C4-2B (cell line): ENCODE measurements around the gene SETX.

ENCODE experiments used
- H3K27ac ChIP-seq: fragments of 450-650 bp; 2 replicates; pipeline ENCODE4 v1.5.1; 2017
- CTCF ChIP-seq: fragments of 450-650 bp; conservative IDR thresholded peaks from 2 replicates; pipeline ENCODE4 v1.5.1; 2017; ENCODE audit warnings: mild to moderate bottlenecking
- ZFX ChIP-seq: fragments of 450-650 bp; IDR thresholded peaks from 2 replicates; pipeline ENCODE4 v1.6.1; 2017

SETX gene

GRCh38 chr9:132350861-132351315, 3.9 kb downstream of the SETX start:
- TF ChIP-seq ZFX (no peak), CTCF (no peak)
- H3K27ac ChIP-seq: no peak overlapping the region

GRCh38 chr9:132348676-132349075, 6.1 kb downstream of the SETX start:
- no peak for TF ChIP-seq CTCF
- no peak for TF ChIP-seq ZFX
- H3K27ac ChIP-seq: no peak overlapping the region

GRCh38 chr9:132346177-132346576, 8.6 kb downstream of the SETX start:
- H3K27ac ChIP-seq: no peak overlapping the region
- TF ChIP-seq ZFX: no peak
- TF ChIP-seq CTCF: no peak

GRCh38 chr9:132341177-132341840, 13.5 kb downstream of the SETX start:
- TF ChIP-seq CTCF (no peak), ZFX (no peak)
- no peak overlapping the region for H3K27ac ChIP-seq

- no peak for TF ChIP-seq ZFX
- no peak for TF ChIP-seq CTCF
- no peak overlapping the region for H3K27ac ChIP-seq
These were observed 20.4 kb downstream of the SETX start for GRCh38 chr9:132334364-132334763.

GRCh38 chr9:132333556-132333955, 21.2 kb downstream of the SETX start:
- no peak for TF ChIP-seq ZFX
- no peak for TF ChIP-seq CTCF

GRCh38 chr9:132328580-132328979, 26.2 kb downstream of the SETX start:
- H3K27ac ChIP-seq: no peak overlapping the region
- TF ChIP-seq CTCF (no peak), ZFX (no peak)

More at GRCh38 chr9:132333556-132333955, 21.2 kb downstream of the SETX start:
- no peak overlapping the region for H3K27ac ChIP-seq
